ENCODE data around the gene TRIB2.

Gene TRIB2

GRCh38 chr2:12718711-12719399, 2.1 kb downstream of the TRIB2 start:
- no peak for TF ChIP-seq CTCF (conservative IDR thresholded peaks at IDR 0.05; ENCODE audit: low read depth, low read length)
- no peaks in the 10 kb centered on the region for H3K79me2 ChIP-seq (ENCODE audit: insufficient read depth, low read depth)
- no peak overlapping the region for H3K9ac ChIP-seq
- no peaks in the 10 kb centered on the region for H4K20me1 ChIP-seq (ENCODE audit: insufficient read depth)
- H3K4me1 ChIP-seq (ENCODE audit: low read depth, poor library complexity, severe bottlenecking) = peaks cover 7% of the 10 kb centered on the region
- H3K27me3 ChIP-seq (ENCODE audit: insufficient read depth, low read depth) = peaks cover 10% of the 10 kb centered on the region
- peak overlapping the region; percentile 47 for H3K4me3 ChIP-seq (IDR thresholded peaks at IDR 0.05; ENCODE audit: insufficient read depth, low read depth, low read length)
- H2AFZ ChIP-seq (ENCODE audit: low read depth) = peak overlapping the region; percentile 94; the same call in 1 of the 2 replicates
- no peak overlapping the region for H3K27ac ChIP-seq
- no peaks in the 10 kb centered on the region for H3K36me3 ChIP-seq (ENCODE audit: insufficient read depth)
- H3K4me2 ChIP-seq = peak overlapping the region; percentile 82

- H4K20me1 ChIP-seq (ENCODE audit: insufficient read depth) = no peaks in the 10 kb centered on the region
These were observed 2.9 kb downstream of the TRIB2 start for GRCh38 chr2:12719400-12720277.

GRCh38 chr2:12720278-12720620, 3.5 kb downstream of the TRIB2 start:
- H3K9ac ChIP-seq = no peak overlapping the region
- H3K27ac ChIP-seq = no peak overlapping the region
- peaks cover 8% of the 10 kb centered on the region for H3K4me1 ChIP-seq (ENCODE audit: low read depth, poor library complexity, severe bottlenecking)
- no peak overlapping the region for H3K4me3 ChIP-seq (IDR thresholded peaks at IDR 0.05; ENCODE audit: insufficient read depth, low read depth, low read length)
- peaks cover 10% of the 10 kb centered on the region for H3K27me3 ChIP-seq (ENCODE audit: insufficient read depth, low read depth)
- TF ChIP-seq CTCF (conservative IDR thresholded peaks at IDR 0.05; ENCODE audit: low read depth, low read length) = no peak
- no peak overlapping the region for H2AFZ ChIP-seq (ENCODE audit: low read depth)
- H3K36me3 ChIP-seq (ENCODE audit: insufficient read depth) = no peaks in the 10 kb centered on the region
- no peaks in the 10 kb centered on the region for H4K20me1 ChIP-seq (ENCODE audit: insufficient read depth)
- no peaks in the 10 kb centered on the region for H3K79me2 ChIP-seq (ENCODE audit: insufficient read depth, low read depth)
- H3K4me2 ChIP-seq = no peak overlapping the region

More at GRCh38 chr2:12719400-12720277, 2.9 kb downstream of the TRIB2 start:
- no peak for TF ChIP-seq CTCF (conservative IDR thresholded peaks at IDR 0.05; ENCODE audit: low read depth, low read length)
- no peak overlapping the region for H3K27ac ChIP-seq
- no peak overlapping the region for H3K9ac ChIP-seq
- H3K27me3 ChIP-seq (ENCODE audit: insufficient read depth, low read depth) = peaks cover 10% of the 10 kb centered on the region
- no peaks in the 10 kb centered on the region for H3K36me3 ChIP-seq (ENCODE audit: insufficient read depth)
- peaks cover 7% of the 10 kb centered on the region for H3K4me1 ChIP-seq (ENCODE audit: low read depth, poor library complexity, severe bottlenecking)
- H3K79me2 ChIP-seq (ENCODE audit: insufficient read depth, low read depth) = no peaks in the 10 kb centered on the region
- no peak overlapping the region for H3K4me3 ChIP-seq (IDR thresholded peaks at IDR 0.05; ENCODE audit: insufficient read depth, low read depth, low read length)
- H2AFZ ChIP-seq (ENCODE audit: low read depth) = no peak overlapping the region
- no peak overlapping the region for H3K4me2 ChIP-seq

GRCh38 chr2:12720754-12721378, 4.1 kb downstream of the TRIB2 start:
- H3K4me2 ChIP-seq = no peak overlapping the region
- H3K4me3 ChIP-seq (IDR thresholded peaks at IDR 0.05; ENCODE audit: insufficient read depth, low read depth, low read length) = no peak overlapping the region
- no peaks in the 10 kb centered on the region for H3K79me2 ChIP-seq (ENCODE audit: insufficient read depth, low read depth)
- no peak overlapping the region for H2AFZ ChIP-seq (ENCODE audit: low read depth)
- H3K9ac ChIP-seq = no peak overlapping the region
- H3K4me1 ChIP-seq (ENCODE audit: low read depth, poor library complexity, severe bottlenecking) = peaks cover 7% of the 10 kb centered on the region
- no peaks in the 10 kb centered on the region for H3K36me3 ChIP-seq (ENCODE audit: insufficient read depth)
- H4K20me1 ChIP-seq (ENCODE audit: insufficient read depth) = no peaks in the 10 kb centered on the region
- H3K27ac ChIP-seq = no peak overlapping the region
- no peak for TF ChIP-seq CTCF (conservative IDR thresholded peaks at IDR 0.05; ENCODE audit: low read depth, low read length)
- H3K27me3 ChIP-seq (ENCODE audit: insufficient read depth, low read depth) = peaks cover 10% of the 10 kb centered on the region
